Smooth muscle cell (in vitro differentiated cells): ENCODE measurements around the gene TRERF1. TPM values are rescaled to one million over a fixed set of nuclear protein-coding genes. Genes with fewer than 3 reads are reported as not detected.

Source experiments
- DNase-seq: peaks from one replicate; lab custom pipeline; 2025; ENCODE audit not compliant: unreplicated experiment; lab: John Stamatoyannopoulos, UW
- H2AFZ ChIP-seq: fragments of 200-600 bp; sonication (generic); 2 replicates; pipeline ENCODE4 v1.6.0; 2016; ENCODE audit warnings: antibody characterized with exemption, low read depth, mild to moderate bottlenecking
- H3F3A ChIP-seq: fragments of 200-600 bp; sonication (generic); 2 replicates; pipeline ENCODE4 v1.6.0; 2017; ENCODE audit warnings: antibody characterized with exemption, low read depth
- H3K27ac ChIP-seq: fragments of 200-600 bp; sonication (generic); 2 replicates; pipeline ENCODE4 v1.5.1; 2016; ENCODE audit warnings: low read depth, mild to moderate bottlenecking
- H3K27me3 ChIP-seq: fragments of 200-600 bp; sonication (generic); 2 replicates; pipeline ENCODE4 v1.6.1; 2016; ENCODE audit warnings: low read depth, mild to moderate bottlenecking
- H3K36me3 ChIP-seq: fragments of 200-600 bp; sonication (generic); 2 replicates; pipeline ENCODE4 v1.5.1; 2016; ENCODE audit warnings: low read depth
- H3K4me1 ChIP-seq: fragments of 200-600 bp; sonication (generic); 2 replicates; pipeline ENCODE4 v1.5.1; 2016; ENCODE audit warnings: low read depth
- H3K4me2 ChIP-seq: fragments of 200-600 bp; sonication (generic); 2 replicates; pipeline ENCODE4 v1.6.0; 2016; ENCODE audit warnings: mild to moderate bottlenecking
- H3K4me3 ChIP-seq: fragments of 200-600 bp; sonication (generic); 2 replicates; pipeline ENCODE4 v1.5.1; 2016; ENCODE audit warnings: mild to moderate bottlenecking
- H3K79me2 ChIP-seq: fragments of 200-600 bp; sonication (generic); 2 replicates; pipeline ENCODE4 v1.6.0; 2016; ENCODE audit warnings: low read depth, mild to moderate bottlenecking
- H3K9ac ChIP-seq: fragments of 200-600 bp; sonication (generic); 2 replicates; pipeline ENCODE4 v1.6.0; 2016; ENCODE audit warnings: low read depth
- H3K9me3 ChIP-seq: fragments of 200-600 bp; sonication (generic); replicated peaks from 2 replicates; pipeline ENCODE4 v1.5.1; 2016; ENCODE audit warnings: low read depth
- H4K20me1 ChIP-seq: fragments of 200-600 bp; sonication (generic); 2 replicates; pipeline ENCODE4 v1.6.0; 2016; ENCODE audit warnings: low read depth
- WGBS: methylation state at CpG from one replicate; pipeline ENCODE4 v1.1.7; 2016; ENCODE audit warnings: low lambda C conversion rate; 5-methylcytosine and 5-hydroxymethylcytosine counted together
- polyA plus RNA-seq: library from polyadenylated mRNA; unstranded; fragments of >200 nt; fragmentation: Nextera tagmentation; extraction: Ambion mirVana; gene quantifications from 2 replicates; pipeline ENCODE4 v1.2.1, GENCODE V29; 2016
- total RNA-seq: library from RNA; depleted of rRNA; stranded (reverse); fragments of >200 nt; gene quantifications from 2 replicates; pipeline ENCODE4 v1.2.3, GENCODE V29; 2014
- TF ChIP-seq, protein P1 (sequence below): fragments of 200-600 bp; sonication (generic); IDR thresholded peaks from 2 replicates; pipeline ENCODE4 v1.5.1; 2017; ENCODE audit warnings: borderline replicate concordance, mild to moderate bottlenecking, antibody characterized with exemption; ENCODE audit not compliant: insufficient read depth, poor library complexity, severe bottlenecking

Gene TRERF1
- total and polyA plus RNA-seq, 2 experiments from 2014 or later: 3.5 to 5.3 TPM

DNA sequence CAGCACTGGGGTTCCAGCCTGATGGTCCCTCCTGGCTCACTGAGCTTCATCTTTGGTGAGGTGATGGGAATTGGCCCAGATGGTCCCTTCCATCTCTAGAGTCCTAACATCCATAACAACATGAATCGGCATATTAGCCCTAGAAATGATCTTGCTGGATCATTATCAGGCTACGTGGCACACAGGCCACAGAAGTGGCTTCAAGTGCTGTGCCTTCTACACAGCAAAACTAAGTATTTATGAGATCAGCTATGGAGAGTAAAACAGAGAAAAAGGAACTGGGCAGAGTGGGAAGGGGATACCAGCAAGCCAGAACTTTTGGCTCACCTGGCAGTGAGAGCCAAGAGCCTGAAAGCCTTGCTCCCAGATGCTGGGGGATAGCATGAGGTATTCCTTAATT is 116.9 kb downstream of the TRERF1 start:
- TF ChIP-seq, protein P1, sequence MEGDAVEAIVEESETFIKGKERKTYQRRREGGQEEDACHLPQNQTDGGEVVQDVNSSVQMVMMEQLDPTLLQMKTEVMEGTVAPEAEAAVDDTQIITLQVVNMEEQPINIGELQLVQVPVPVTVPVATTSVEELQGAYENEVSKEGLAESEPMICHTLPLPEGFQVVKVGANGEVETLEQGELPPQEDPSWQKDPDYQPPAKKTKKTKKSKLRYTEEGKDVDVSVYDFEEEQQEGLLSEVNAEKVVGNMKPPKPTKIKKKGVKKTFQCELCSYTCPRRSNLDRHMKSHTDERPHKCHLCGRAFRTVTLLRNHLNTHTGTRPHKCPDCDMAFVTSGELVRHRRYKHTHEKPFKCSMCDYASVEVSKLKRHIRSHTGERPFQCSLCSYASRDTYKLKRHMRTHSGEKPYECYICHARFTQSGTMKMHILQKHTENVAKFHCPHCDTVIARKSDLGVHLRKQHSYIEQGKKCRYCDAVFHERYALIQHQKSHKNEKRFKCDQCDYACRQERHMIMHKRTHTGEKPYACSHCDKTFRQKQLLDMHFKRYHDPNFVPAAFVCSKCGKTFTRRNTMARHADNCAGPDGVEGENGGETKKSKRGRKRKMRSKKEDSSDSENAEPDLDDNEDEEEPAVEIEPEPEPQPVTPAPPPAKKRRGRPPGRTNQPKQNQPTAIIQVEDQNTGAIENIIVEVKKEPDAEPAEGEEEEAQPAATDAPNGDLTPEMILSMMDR: no peak
- H3K9ac ChIP-seq: no peak overlapping the region

DNA sequence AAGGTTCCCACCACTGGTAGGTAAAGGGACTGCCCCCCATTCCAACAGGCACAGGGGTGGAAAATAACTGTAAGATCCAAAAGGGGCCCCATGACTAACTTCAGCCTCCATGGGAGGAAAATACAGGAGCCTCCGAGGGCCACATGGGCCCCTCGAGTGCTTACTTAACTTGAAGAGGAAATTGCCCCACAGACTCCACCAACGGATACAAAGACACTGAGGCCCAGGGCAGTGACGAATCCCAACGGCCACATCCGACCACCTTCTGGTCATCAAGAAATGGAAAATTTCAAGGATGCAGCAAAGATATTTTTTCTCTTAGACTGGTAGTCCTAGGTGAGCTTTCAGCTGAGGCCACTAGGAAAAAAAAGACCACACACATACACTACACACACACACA is 118.1 kb downstream of the TRERF1 start:
- H4K20me1 ChIP-seq: peaks cover 3% of the 10 kb centered on the region
- WGBS: 92% methylated on average over 6 of the region's 6 CpGs
- H3K9me3 ChIP-seq: no peaks in the 10 kb centered on the region
- no peak overlapping the region for H3K27ac ChIP-seq
- TF ChIP-seq, protein P1: no peak
- H3K4me1 ChIP-seq: peaks cover 5% of the 10 kb centered on the region
- H3F3A ChIP-seq: no peaks in the 10 kb centered on the region
- no peak overlapping the region for H3K4me2 ChIP-seq
- no peaks in the 10 kb centered on the region for H3K79me2 ChIP-seq
- no peak overlapping the region for H2AFZ ChIP-seq
- no peaks in the 10 kb centered on the region for H3K36me3 ChIP-seq
- H3K9ac ChIP-seq: no peak overlapping the region
- no peak overlapping the region for H3K4me3 ChIP-seq
- no peak for DNase-seq
- H3K27me3 ChIP-seq: no peaks in the 10 kb centered on the region

More for the DNA sequence above, 116.9 kb downstream of the TRERF1 start:
- no peaks in the 10 kb centered on the region for H3K36me3 ChIP-seq
- H3K27me3 ChIP-seq: no peaks in the 10 kb centered on the region
- H3K79me2 ChIP-seq: no peaks in the 10 kb centered on the region
- H2AFZ ChIP-seq: no peak overlapping the region
- no peaks in the 10 kb centered on the region for H3K9me3 ChIP-seq
- H3K4me1 ChIP-seq: peaks cover 5% of the 10 kb centered on the region
- 96% methylated on average over 2 of the region's 2 CpGs for WGBS
- peaks cover 3% of the 10 kb centered on the region for H4K20me1 ChIP-seq
- no peak overlapping the region for H3K27ac ChIP-seq
- DNase-seq: no peak
- no peak overlapping the region for H3K4me2 ChIP-seq
- H3K4me3 ChIP-seq: no peak overlapping the region
- H3F3A ChIP-seq: no peaks in the 10 kb centered on the region

DNA sequence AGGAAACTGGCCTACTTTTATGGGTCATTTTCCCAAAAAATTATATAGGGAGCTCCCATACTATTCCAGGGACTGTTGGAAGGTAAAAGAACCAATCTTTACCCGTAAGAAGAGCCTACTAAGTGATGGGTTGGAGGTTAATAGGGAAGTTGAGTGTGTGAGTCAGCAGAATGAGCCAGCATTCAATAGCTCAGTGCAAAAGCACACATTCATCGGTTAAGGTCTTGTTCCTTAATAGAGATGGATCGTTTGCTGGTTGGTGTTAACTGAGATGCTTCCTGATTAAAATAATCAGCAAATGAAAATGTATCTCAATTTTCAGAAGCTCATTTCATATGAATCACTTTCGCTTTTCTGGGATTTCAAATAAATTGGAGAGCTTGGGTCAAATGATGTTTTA is 118.8 kb downstream of the TRERF1 start:
- Histone ChIP-seq H3K36me3 (no peaks in the 10 kb centered on the region), H3K4me3 (no peak overlapping the region), H3K9me3 (no peaks in the 10 kb centered on the region), H3K4me2 (no peak overlapping the region), H4K20me1 (peaks cover 1% of the 10 kb centered on the region), H2AFZ (no peak overlapping the region), H3F3A (no peaks in the 10 kb centered on the region), H3K27me3 (no peaks in the 10 kb centered on the region), H3K4me1 (no peaks in the 10 kb centered on the region), H3K9ac (no peak overlapping the region), H3K27ac (no peak overlapping the region), H3K79me2 (no peaks in the 10 kb centered on the region)
- WGBS: 94% methylated on average over 4 of the region's 4 CpGs
- TF ChIP-seq, protein P1: no peak
- no peak for DNase-seq

DNA sequence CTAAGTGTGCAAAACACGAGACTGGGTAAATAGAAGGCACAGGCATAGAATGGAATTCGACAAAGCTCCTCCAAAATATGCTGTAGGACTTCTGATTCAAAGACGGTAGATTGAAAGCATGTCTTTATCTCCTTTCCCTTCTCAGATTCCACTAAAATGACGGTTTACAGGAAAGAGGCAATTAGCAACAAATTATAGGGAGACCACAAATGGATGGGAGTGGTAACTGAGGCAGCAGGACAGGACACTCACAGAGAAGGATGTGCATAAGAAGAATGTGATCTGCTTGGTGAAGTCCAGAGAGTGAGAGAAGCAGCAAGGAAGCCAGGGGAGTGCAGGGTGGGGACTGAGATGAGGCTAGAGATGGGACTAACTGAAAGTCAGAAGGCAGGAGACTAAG is 120.7 kb downstream of the TRERF1 start:
- DNase-seq: no peak
- 37% methylated on average over 4 of the region's 4 CpGs for WGBS
- H3K9ac ChIP-seq: no peak overlapping the region
- H3K9me3 ChIP-seq: no peaks in the 10 kb centered on the region
- no peaks in the 10 kb centered on the region for H3K79me2 ChIP-seq
- H3K4me1 ChIP-seq: no peaks in the 10 kb centered on the region
- no peak overlapping the region for H2AFZ ChIP-seq
- H3K27ac ChIP-seq: no peak overlapping the region
- TF ChIP-seq, protein P1: no peak
- no peaks in the 10 kb centered on the region for H3K27me3 ChIP-seq
- H3F3A ChIP-seq: no peaks in the 10 kb centered on the region
- no peaks in the 10 kb centered on the region for H3K36me3 ChIP-seq
- no peak overlapping the region for H3K4me2 ChIP-seq
- no peaks in the 10 kb centered on the region for H4K20me1 ChIP-seq
- no peak overlapping the region for H3K4me3 ChIP-seq
